ENCODE data around the gene THAP10.

Gene THAP10

DNA sequence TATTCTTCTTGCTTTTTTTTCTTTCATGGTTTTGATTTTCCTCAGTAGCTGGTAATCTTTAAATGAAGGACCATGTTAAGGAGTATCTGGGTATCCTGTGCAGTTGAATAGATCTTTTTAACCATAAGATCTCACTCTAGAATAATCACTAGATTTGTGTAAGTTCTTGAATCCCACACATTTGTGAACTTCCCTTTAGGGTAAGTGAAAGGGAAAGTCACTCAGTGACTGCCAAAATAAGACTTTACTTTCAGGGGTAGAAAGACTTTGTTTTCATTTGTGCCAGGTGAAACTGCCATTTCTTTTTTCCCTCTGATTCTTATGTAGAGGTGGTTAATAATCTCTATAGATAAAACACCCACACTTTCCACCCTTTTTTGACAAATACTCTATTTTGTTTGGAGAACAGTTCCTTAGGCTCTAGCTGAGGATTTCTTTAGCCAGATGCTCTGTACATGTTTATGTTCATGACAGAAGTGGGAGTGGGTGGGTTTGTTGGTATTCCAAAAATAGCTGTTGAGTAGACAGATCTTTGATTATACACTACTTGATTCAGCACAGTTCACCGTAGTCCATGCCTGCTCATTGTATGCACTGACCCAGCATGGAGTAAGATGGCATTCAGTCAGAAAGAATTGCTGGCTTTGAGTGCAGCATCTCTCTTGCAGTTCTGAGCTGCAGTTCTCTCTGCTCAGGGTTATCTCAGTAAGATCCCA, 28.9 kb upstream of the THAP10 start:
- no peaks in the 10 kb centered on the region for H3K27me3 ChIP-seq
- H3K36me3 ChIP-seq: peaks cover 0 to 5% (median 0%) of the 10 kb centered on the region in 11 experiments; a peak in 2 of 22 replicates
- peaks cover 0 to 5% (median 0%) of the 10 kb centered on the region in 10 experiments; a peak in 1 of 20 replicates for H3K4me1 ChIP-seq
- H3K4me2 ChIP-seq: no peak overlapping the region; a peak in 1 of 22 replicates
- H3K9ac ChIP-seq: no peak overlapping the region
- no peaks in the 10 kb centered on the region for H4K20me1 ChIP-seq
- H3K27ac ChIP-seq: no peak overlapping the region
- peaks cover 18 to 26% (median 23%) of the 10 kb centered on the region in 11 experiments for H3K9me3 ChIP-seq (replicated peaks in 1 of 11)
- H3K4me3 ChIP-seq: no peak overlapping the region
- no peak for TF ChIP-seq Cebpa-rat (IDR thresholded peaks at IDR 0.05)

- Histone ChIP-seq H4K20me1 (no peaks in the 10 kb centered on the region), H3K4me2 (no peak overlapping the region), H3K4me1 (peaks cover 0 to 5% (median 0%) of the 10 kb centered on the region in 10 experiments; a peak in 1 of 20 replicates), H3K9ac (no peak overlapping the region), H3K36me3 (peaks cover 0 to 5% (median 0%) of the 10 kb centered on the region in 11 experiments; a peak in 2 of 22 replicates), H3K27ac (no peak overlapping the region), H3K27me3 (no peaks in the 10 kb centered on the region), H3K9me3 (replicated peaks in 1 of 11) (peaks cover 18 to 26% (median 23%) of the 10 kb centered on the region in 11 experiments), H3K4me3 (no peak overlapping the region)
- no peak for TF ChIP-seq Cebpa-rat (IDR thresholded peaks at IDR 0.05)
Measured at GRCh38 chr15:70917955-70918354, 25.7 kb upstream of the THAP10 start.

GRCh38 chr15:70916531-70916930, 24.3 kb upstream of the THAP10 start:
- H3K27me3 ChIP-seq: no peaks in the 10 kb centered on the region
- no peak overlapping the region for H3K27ac ChIP-seq
- no peak overlapping the region for H3K4me3 ChIP-seq
- H3K9ac ChIP-seq: no peak overlapping the region
- no peak for TF ChIP-seq Cebpa-rat (IDR thresholded peaks at IDR 0.05)
- H3K4me1 ChIP-seq: peaks cover 0 to 5% (median 0%) of the 10 kb centered on the region in 10 experiments; a peak in 1 of 20 replicates
- H3K36me3 ChIP-seq: peaks cover 0 to 5% (median 0%) of the 10 kb centered on the region in 11 experiments; a peak in 2 of 22 replicates
- H3K4me2 ChIP-seq: no peak overlapping the region
- peaks cover 18 to 26% (median 23%) of the 10 kb centered on the region in 11 experiments for H3K9me3 ChIP-seq (replicated peaks in 1 of 11)
- H4K20me1 ChIP-seq: no peaks in the 10 kb centered on the region

GRCh38 chr15:70912187-70912586, 20.0 kb upstream of the THAP10 start:
- no peaks in the 10 kb centered on the region for H4K20me1 ChIP-seq
- no peak for TF ChIP-seq Cebpa-rat (IDR thresholded peaks at IDR 0.05)
- H3K36me3 ChIP-seq: peaks cover 0 to 2% (median 0%) of the 10 kb centered on the region in 11 experiments; a peak in 1 of 22 replicates

DNA sequence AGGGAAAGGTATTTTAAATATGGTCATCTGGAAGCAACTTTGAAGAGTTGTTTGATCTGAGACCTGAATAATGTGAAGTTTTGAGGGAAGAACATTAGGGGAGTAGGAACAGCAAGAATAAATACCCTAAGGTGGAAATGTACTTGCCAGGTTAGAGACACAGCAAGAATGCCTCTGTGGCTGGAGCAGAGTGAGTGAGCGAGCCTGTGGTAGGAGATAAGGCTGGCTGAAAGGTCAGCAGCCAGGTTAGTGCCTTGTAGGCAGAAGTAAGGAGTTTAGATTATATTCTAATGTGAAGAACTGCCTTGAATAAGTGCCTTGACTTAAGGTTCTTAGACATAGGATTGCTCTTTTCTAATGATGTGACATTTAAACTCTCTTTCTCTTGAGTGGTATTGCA, 18.7 kb upstream of the THAP10 start:
- Histone ChIP-seq H3K36me3 (no peaks in the 10 kb centered on the region), H3K27me3 (no peaks in the 10 kb centered on the region), H3K9ac (no peak overlapping the region), H3K4me3 (no peak overlapping the region), H3K4me1 (no peaks in the 10 kb centered on the region), H3K27ac (no peak overlapping the region), H3K9me3 (replicated peaks in 1 of 11) (peaks cover 17 to 25% (median 21%) of the 10 kb centered on the region in 11 experiments), H3K4me2 (no peak overlapping the region), H4K20me1 (no peaks in the 10 kb centered on the region)
- TF ChIP-seq Cebpa-rat (IDR thresholded peaks at IDR 0.05): no peak

More at GRCh38 chr15:70912187-70912586, 20.0 kb upstream of the THAP10 start:
- Histone ChIP-seq H3K4me3 (no peak overlapping the region), H3K4me1 (no peaks in the 10 kb centered on the region), H3K4me2 (no peak overlapping the region), H3K27me3 (no peaks in the 10 kb centered on the region), H3K9me3 (replicated peaks in 1 of 11) (peaks cover 22 to 27% (median 26%) of the 10 kb centered on the region in 11 experiments), H3K27ac (no peak overlapping the region), H3K9ac (no peak overlapping the region)

- Histone ChIP-seq H4K20me1 (no peaks in the 10 kb centered on the region), H3K4me2 (no peak overlapping the region), H3K4me3 (no peak overlapping the region), H3K36me3 (no peaks in the 10 kb centered on the region), H3K27ac (no peak overlapping the region), H3K9me3 (replicated peaks in 1 of 11) (peaks cover 17 to 25% (median 21%) of the 10 kb centered on the region in 11 experiments), H3K9ac (no peak overlapping the region), H3K27me3 (no peaks in the 10 kb centered on the region), H3K4me1 (no peaks in the 10 kb centered on the region)
- TF ChIP-seq Cebpa-rat (IDR thresholded peaks at IDR 0.05): no peak
Measured at GRCh38 chr15:70907784-70908471, 15.7 kb upstream of the THAP10 start.

DNA sequence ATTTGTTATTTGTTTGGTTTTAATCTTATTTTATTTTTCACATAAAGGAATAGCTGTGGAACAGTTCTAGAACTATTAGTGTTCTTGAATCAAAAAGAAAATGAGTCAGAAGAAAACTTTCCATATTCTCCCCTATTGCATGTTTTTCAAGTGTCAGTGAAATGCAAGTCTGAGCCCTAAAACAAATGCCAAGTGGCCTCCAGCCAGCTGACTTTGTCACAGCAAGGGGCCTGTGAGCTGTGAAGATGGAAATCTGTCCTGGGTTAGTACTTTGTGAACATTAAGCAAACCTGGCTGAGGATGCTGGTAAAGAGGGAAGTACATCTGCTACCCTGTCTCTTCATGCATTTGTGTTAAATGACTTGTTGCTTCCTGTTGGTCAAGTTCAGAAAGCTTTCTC, 14.6 kb upstream of the THAP10 start:
- Histone ChIP-seq H3K9me3 (replicated peaks in 1 of 11) (peaks cover 17 to 25% (median 21%) of the 10 kb centered on the region in 11 experiments), H3K4me2 (no peak overlapping the region), H3K27ac (no peak overlapping the region), H3K27me3 (no peaks in the 10 kb centered on the region), H3K4me1 (peaks cover 0 to 5% (median 0%) of the 10 kb centered on the region in 10 experiments; a peak in 1 of 20 replicates), H3K4me3 (no peak overlapping the region), H3K36me3 (no peaks in the 10 kb centered on the region), H3K9ac (no peak overlapping the region), H4K20me1 (no peaks in the 10 kb centered on the region)
- no peak for TF ChIP-seq Cebpa-rat (IDR thresholded peaks at IDR 0.05)

DNA sequence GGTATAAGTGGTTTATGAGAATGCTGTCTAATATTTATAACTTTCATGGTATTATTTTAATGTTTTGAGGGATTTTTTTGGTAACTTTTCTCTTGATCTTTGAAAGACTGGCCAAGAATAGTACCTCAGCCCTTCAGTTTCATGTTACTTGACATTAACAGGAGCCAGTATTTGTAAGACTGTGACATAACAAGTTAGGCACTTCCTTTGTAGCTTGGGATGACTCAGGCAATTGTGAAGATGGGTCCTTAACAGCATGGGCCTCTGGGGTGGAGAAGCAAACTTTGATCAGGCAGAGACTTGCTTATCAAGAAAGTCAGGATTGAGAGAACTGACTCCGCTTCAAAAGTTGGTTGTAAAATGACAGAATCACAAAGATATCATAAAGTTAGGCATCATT, 9.9 kb upstream of the THAP10 start:
- Histone ChIP-seq H3K4me2 (no peak overlapping the region), H3K4me1 (peaks cover 0 to 5% (median 0%) of the 10 kb centered on the region in 10 experiments; a peak in 1 of 20 replicates), H4K20me1 (no peaks in the 10 kb centered on the region), H3K9me3 (replicated peaks in 1 of 11) (peaks cover under 1 to 6% (median 3%) of the 10 kb centered on the region in 11 experiments; a peak in 15 of 22 replicates), H3K4me3 (no peak overlapping the region), H3K27me3 (no peaks in the 10 kb centered on the region), H3K36me3 (no peaks in the 10 kb centered on the region), H3K9ac (no peak overlapping the region), H3K27ac (no peak overlapping the region)
- no peak for TF ChIP-seq Cebpa-rat (IDR thresholded peaks at IDR 0.05)

- Histone ChIP-seq H3K4me3 (no peak overlapping the region), H3K27ac (no peak overlapping the region), H3K36me3 (no peaks in the 10 kb centered on the region), H3K4me1 (no peaks in the 10 kb centered on the region; a peak in 1 of 20 replicates), H4K20me1 (no peaks in the 10 kb centered on the region), H3K9ac (no peak overlapping the region), H3K4me2 (no peak overlapping the region), H3K27me3 (no peaks in the 10 kb centered on the region), H3K9me3 (replicated peaks in 1 of 11) (peaks cover 0 to 14% (median 10%) of the 10 kb centered on the region in 11 experiments; a peak in 15 of 22 replicates)
- TF ChIP-seq Cebpa-rat (IDR thresholded peaks at IDR 0.05): no peak
Measured at GRCh38 chr15:70892912-70893560, 803 bp upstream of the THAP10 start.
